Measurements from ENCODE around the gene RPS24. TPM values are rescaled to one million over a fixed set of nuclear protein-coding genes. Genes with fewer than 3 reads are reported as not detected.

Gene RPS24
- total and polyA plus RNA-seq, 3 experiments from 2014 or later, result 996 to 1,994 (median 1,808) TPM

GRCh38 chr10:78000956-78001472 is 32.6 kb upstream of the RPS24 start:
- no peak for DNase-seq
- Histone ChIP-seq H3K4me3 (ENCODE audit: low read length) (no peak overlapping the region), H3K4me1 (ENCODE audit: insufficient read depth, low read length) (no peaks in the 10 kb centered on the region), H3K36me3 (ENCODE audit: insufficient read depth, low read length) (peaks cover 47% of the 10 kb centered on the region), H3K27ac (ENCODE audit: low read depth, low read length) (no peak overlapping the region), H3K27me3 (ENCODE audit: insufficient read depth, low read length, poor library complexity, severe bottlenecking) (no peaks in the 10 kb centered on the region), H3K9me3 (ENCODE audit: low read length) (no peaks in the 10 kb centered on the region)
- H3K36me3 Mint-ChIP-seq, result peaks cover 20 to 91% (median 32%) of the 10 kb centered on the region in 3 donors
- H3K27me3 Mint-ChIP-seq, result peaks cover 0 to 2% of the 10 kb centered on the region in 2 donors
- no peak overlapping the region for H3K4me3 Mint-ChIP-seq
- H3K27ac Mint-ChIP-seq, result peak overlapping the region in 1 of 8 donors; percentile 49
- no peaks in the 10 kb centered on the region for H3K9me3 Mint-ChIP-seq
- peaks cover 5 to 8% (median 5%) of the 10 kb centered on the region in 3 donors for H3K4me1 Mint-ChIP-seq
- ChIA-PET CTCF (no interaction called here), POLR2A (no interaction called here)

DNA sequence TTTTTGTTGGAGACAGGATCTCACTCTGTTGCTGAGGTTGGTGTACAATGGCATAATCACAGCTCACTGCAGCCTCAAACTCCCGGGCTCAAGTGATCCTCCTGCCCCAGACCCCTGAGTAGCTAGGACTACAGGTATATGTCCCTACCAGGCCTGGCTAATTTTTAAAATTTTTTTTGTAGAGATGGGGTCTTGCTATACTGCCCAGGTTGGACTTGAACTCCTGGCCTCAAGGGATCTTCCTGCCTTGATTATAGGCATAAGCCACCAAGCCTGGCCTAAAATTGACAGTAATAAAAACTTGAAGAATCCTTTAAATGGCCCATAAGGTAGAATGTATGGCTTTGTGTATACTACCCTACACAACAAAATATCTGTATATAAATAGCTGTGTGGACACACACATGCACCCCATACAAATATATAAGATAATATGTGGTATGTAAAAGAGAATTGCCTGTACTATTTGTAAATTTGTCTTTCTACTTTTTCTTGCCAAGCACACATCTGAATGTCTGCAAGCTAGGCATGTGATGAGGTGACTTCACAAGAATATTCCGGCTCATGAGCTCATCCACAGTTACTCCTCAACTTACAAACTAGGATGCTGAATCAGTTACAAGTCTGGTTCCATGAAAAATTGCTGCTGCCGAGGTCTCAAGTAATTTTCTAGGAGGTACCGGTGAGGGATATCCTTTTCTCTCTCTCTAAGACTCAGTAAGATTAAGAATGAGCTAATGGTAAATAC is 30.9 kb upstream of the RPS24 start:
- DNase-seq, result no peak
- H3K36me3 ChIP-seq (ENCODE audit: insufficient read depth, low read length), result peaks cover 55% of the 10 kb centered on the region
- Mint-ChIP-seq H3K9me3 (no peaks in the 10 kb centered on the region), H3K27ac (no peak overlapping the region), H3K36me3 (peaks cover 27 to 92% (median 41%) of the 10 kb centered on the region in 3 donors), H3K4me1 (peaks cover 0 to 5% (median under 1%) of the 10 kb centered on the region in 3 donors), H3K4me3 (no peak overlapping the region), H3K27me3 (peaks cover 0 to under 1% of the 10 kb centered on the region in 2 donors)
- no peak overlapping the region for H3K4me3 ChIP-seq (ENCODE audit: low read length)
- H3K27me3 ChIP-seq (ENCODE audit: insufficient read depth, low read length, poor library complexity, severe bottlenecking), result no peaks in the 10 kb centered on the region
- H3K27ac ChIP-seq (ENCODE audit: low read depth, low read length), result no peak overlapping the region
- CTCF ChIA-PET, result no interaction called here
- H3K4me1 ChIP-seq (ENCODE audit: insufficient read depth, low read length), result no peaks in the 10 kb centered on the region
- no peaks in the 10 kb centered on the region for H3K9me3 ChIP-seq (ENCODE audit: low read length)
- POLR2A ChIA-PET, result no interaction called here

DNA sequence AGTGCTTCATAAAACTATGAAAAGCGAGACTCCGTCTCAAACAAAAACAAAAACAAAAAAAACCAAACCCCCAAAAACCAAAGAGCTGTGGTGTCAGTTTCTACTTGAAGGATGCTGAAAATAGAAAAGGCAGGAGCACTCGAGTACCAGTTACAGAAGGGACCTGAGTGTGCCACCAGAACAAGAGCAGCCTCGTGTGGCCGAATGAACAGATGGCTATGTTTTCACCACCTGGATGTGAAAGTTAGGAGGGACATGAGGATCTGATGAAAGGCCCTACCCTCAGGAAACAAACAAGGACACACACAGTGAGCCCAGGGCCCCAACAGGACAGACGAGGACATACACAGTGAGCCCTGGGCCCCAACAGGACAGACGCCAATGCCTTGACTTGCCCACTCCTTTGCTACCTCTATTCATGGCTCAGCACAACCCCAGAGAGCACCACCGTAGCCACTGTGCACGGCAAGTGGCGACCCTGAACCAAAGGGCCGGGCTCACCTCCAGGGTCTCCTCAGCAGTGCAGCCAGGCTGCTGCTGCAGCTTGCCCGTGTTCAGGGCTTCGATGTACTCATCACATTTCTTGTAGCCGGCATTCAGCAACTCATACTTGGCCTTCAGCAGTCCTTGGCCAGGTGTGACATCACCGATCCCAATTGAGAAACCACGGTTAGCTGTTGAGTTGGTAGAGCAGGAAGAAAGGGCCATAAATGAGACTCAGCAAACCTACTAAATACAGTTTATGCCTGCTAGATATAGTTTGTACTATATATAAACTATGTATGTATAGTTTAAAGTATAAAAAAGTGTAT is 29.2 kb upstream of the RPS24 start:
- Histone ChIP-seq H3K9me3 (ENCODE audit: low read length) (no peaks in the 10 kb centered on the region), H3K27ac (ENCODE audit: low read depth, low read length) (no peak overlapping the region), H3K36me3 (ENCODE audit: insufficient read depth, low read length) (peaks cover 52% of the 10 kb centered on the region), H3K27me3 (ENCODE audit: insufficient read depth, low read length, poor library complexity, severe bottlenecking) (no peaks in the 10 kb centered on the region), H3K4me1 (ENCODE audit: insufficient read depth, low read length) (no peaks in the 10 kb centered on the region), H3K4me3 (ENCODE audit: low read length) (no peak overlapping the region)
- H3K4me1 Mint-ChIP-seq, result peaks cover 0 to 4% (median 0%) of the 10 kb centered on the region in 3 donors
- peaks cover 25 to 90% (median 44%) of the 10 kb centered on the region in 3 donors for H3K36me3 Mint-ChIP-seq
- ChIA-PET CTCF (no interaction called here), POLR2A (no interaction called here)
- no peak for DNase-seq
- no peak overlapping the region for H3K4me3 Mint-ChIP-seq
- no peaks in the 10 kb centered on the region for H3K27me3 Mint-ChIP-seq
- H3K9me3 Mint-ChIP-seq, result no peaks in the 10 kb centered on the region
- H3K27ac Mint-ChIP-seq, result peak overlapping the region in 1 of 8 donors; percentile 68

- no peak for DNase-seq
- H3K27me3 ChIP-seq (ENCODE audit: insufficient read depth, low read length, poor library complexity, severe bottlenecking), result no peaks in the 10 kb centered on the region
- H3K27ac Mint-ChIP-seq, result peak overlapping the region in 4 of 8 donors; percentile 11 to 89 (median 60)
- H3K9me3 Mint-ChIP-seq, result no peaks in the 10 kb centered on the region
- ChIA-PET CTCF (no interaction called here), POLR2A (no interaction called here)
- H3K4me3 Mint-ChIP-seq, result no peak overlapping the region
- no peak overlapping the region for H3K27ac ChIP-seq (ENCODE audit: low read depth, low read length)
- peaks cover 0 to 4% (median 0%) of the 10 kb centered on the region in 3 donors for H3K4me1 Mint-ChIP-seq
- H3K4me1 ChIP-seq (ENCODE audit: insufficient read depth, low read length), result no peaks in the 10 kb centered on the region
- no peaks in the 10 kb centered on the region for H3K27me3 Mint-ChIP-seq
- H3K4me3 ChIP-seq (ENCODE audit: low read length), result no peak overlapping the region
- H3K36me3 Mint-ChIP-seq, result peaks cover 12 to 92% (median 35%) of the 10 kb centered on the region in 3 donors
- no peaks in the 10 kb centered on the region for H3K9me3 ChIP-seq (ENCODE audit: low read length)
- peaks cover 51% of the 10 kb centered on the region for H3K36me3 ChIP-seq (ENCODE audit: insufficient read depth, low read length)
These were observed 26.5 kb upstream of the RPS24 start for GRCh38 chr10:78007172-78007571.

- no peaks in the 10 kb centered on the region for H3K9me3 Mint-ChIP-seq
- ChIA-PET CTCF (no interaction called here), POLR2A (interaction anchor here (0.7 kb wide), 1 partner anchor 87 kb away, joined by 15 read pairs; no protein-coding TSS in a partner anchor)
- H3K36me3 ChIP-seq (ENCODE audit: insufficient read depth, low read length), result peaks cover 52% of the 10 kb centered on the region
- peak overlapping the region in 2 of 8 donors; percentile 9 to 84 for H3K27ac Mint-ChIP-seq
- no peaks in the 10 kb centered on the region for H3K27me3 ChIP-seq (ENCODE audit: insufficient read depth, low read length, poor library complexity, severe bottlenecking)
- H3K27me3 Mint-ChIP-seq, result no peaks in the 10 kb centered on the region
- H3K4me1 Mint-ChIP-seq, result peaks cover 0 to 4% (median 0%) of the 10 kb centered on the region in 3 donors
- H3K27ac ChIP-seq (ENCODE audit: low read depth, low read length), result no peak overlapping the region
- H3K4me3 Mint-ChIP-seq, result no peak overlapping the region
- no peaks in the 10 kb centered on the region for H3K4me1 ChIP-seq (ENCODE audit: insufficient read depth, low read length)
- H3K9me3 ChIP-seq (ENCODE audit: low read length), result no peaks in the 10 kb centered on the region
- no peak for DNase-seq
- no peak overlapping the region for H3K4me3 ChIP-seq (ENCODE audit: low read length)
- peaks cover 12 to 90% (median 35%) of the 10 kb centered on the region in 3 donors for H3K36me3 Mint-ChIP-seq
These were observed 24.0 kb upstream of the RPS24 start for GRCh38 chr10:78009662-78010061.

- CTCF ChIA-PET, result interaction anchor here (0.8 kb wide), 1 partner anchor 1186 kb away, joined by 3 read pairs; no protein-coding TSS in a partner anchor
- Histone ChIP-seq H3K27ac (ENCODE audit: low read depth, low read length) (no peak overlapping the region), H3K36me3 (ENCODE audit: insufficient read depth, low read length) (peaks cover 57% of the 10 kb centered on the region), H3K9me3 (ENCODE audit: low read length) (no peaks in the 10 kb centered on the region), H3K4me3 (ENCODE audit: low read length) (no peak overlapping the region), H3K27me3 (ENCODE audit: insufficient read depth, low read length, poor library complexity, severe bottlenecking) (no peaks in the 10 kb centered on the region), H3K4me1 (ENCODE audit: insufficient read depth, low read length) (no peaks in the 10 kb centered on the region)
- no peak overlapping the region for H3K4me3 Mint-ChIP-seq
- H3K27me3 Mint-ChIP-seq, result no peaks in the 10 kb centered on the region
- peaks cover 12 to 90% (median 34%) of the 10 kb centered on the region in 3 donors for H3K36me3 Mint-ChIP-seq
- H3K4me1 Mint-ChIP-seq, result peaks cover 0 to 4% (median 0%) of the 10 kb centered on the region in 3 donors
- H3K27ac Mint-ChIP-seq, result peak overlapping the region in 1 of 8 donors; percentile 32
- DNase-seq, result no peak
- POLR2A ChIA-PET, result no interaction called here
- H3K9me3 Mint-ChIP-seq, result no peaks in the 10 kb centered on the region
These were observed 23.4 kb upstream of the RPS24 start for GRCh38 chr10:78010278-78010677.

GRCh38 chr10:78011065-78011464 is 22.6 kb upstream of the RPS24 start:
- ChIA-PET POLR2A (no interaction called here), CTCF (interaction anchor here (0.8 kb wide), 1 partner anchor 1185 kb away, joined by 3 read pairs; no protein-coding TSS in a partner anchor)
- H3K36me3 Mint-ChIP-seq, result peaks cover 7 to 90% (median 31%) of the 10 kb centered on the region in 3 donors
- no peaks in the 10 kb centered on the region for H3K4me1 ChIP-seq (ENCODE audit: insufficient read depth, low read length)
- H3K27ac ChIP-seq (ENCODE audit: low read depth, low read length), result no peak overlapping the region
- no peak overlapping the region for H3K4me3 ChIP-seq (ENCODE audit: low read length)
- no peak for DNase-seq
- no peaks in the 10 kb centered on the region for H3K4me1 Mint-ChIP-seq
- peaks cover 56% of the 10 kb centered on the region for H3K36me3 ChIP-seq (ENCODE audit: insufficient read depth, low read length)
- H3K27ac Mint-ChIP-seq, result peak overlapping the region in 1 of 8 donors; percentile 55
- H3K9me3 Mint-ChIP-seq, result no peaks in the 10 kb centered on the region
- H3K4me3 Mint-ChIP-seq, result no peak overlapping the region
- H3K9me3 ChIP-seq (ENCODE audit: low read length), result no peaks in the 10 kb centered on the region
- H3K27me3 ChIP-seq (ENCODE audit: insufficient read depth, low read length, poor library complexity, severe bottlenecking), result no peaks in the 10 kb centered on the region
- H3K27me3 Mint-ChIP-seq, result no peaks in the 10 kb centered on the region

GRCh38 chr10:78013564-78013963 is 20.1 kb upstream of the RPS24 start:
- POLR2A ChIA-PET, result no interaction called here

More at GRCh38 chr10:78013564-78013963, 20.1 kb upstream of the RPS24 start:
- Histone ChIP-seq H3K9me3 (ENCODE audit: low read length) (no peaks in the 10 kb centered on the region), H3K36me3 (ENCODE audit: insufficient read depth, low read length) (peaks cover 69% of the 10 kb centered on the region), H3K27ac (ENCODE audit: low read depth, low read length) (no peak overlapping the region), H3K4me3 (ENCODE audit: low read length) (no peak overlapping the region), H3K4me1 (ENCODE audit: insufficient read depth, low read length) (no peaks in the 10 kb centered on the region), H3K27me3 (ENCODE audit: insufficient read depth, low read length, poor library complexity, severe bottlenecking) (no peaks in the 10 kb centered on the region)
- Mint-ChIP-seq H3K4me1 (no peaks in the 10 kb centered on the region), H3K9me3 (no peaks in the 10 kb centered on the region), H3K4me3 (no peak overlapping the region), H3K27me3 (no peaks in the 10 kb centered on the region), H3K36me3 (peaks cover 0 to 92% (median 25%) of the 10 kb centered on the region in 3 donors), H3K27ac (no peak overlapping the region)
- CTCF ChIA-PET, result no interaction called here
- no peak for DNase-seq
